ENCODE measurements around the gene INHA.

Gene INHA

GRCh38 chr2:219614076-219614860 lies 42.2 kb downstream of the INHA start:
- Histone ChIP-seq H3K27me3 (ENCODE audit: control insufficient read depth, insufficient read depth, low read length) (no peaks in the 10 kb centered on the region), H3K4me1 (ENCODE audit: control insufficient read depth, insufficient read depth, low read length) (no peaks in the 10 kb centered on the region), H3K36me3 (ENCODE audit: control insufficient read depth, insufficient read depth, low read length) (peaks cover 4% of the 10 kb centered on the region), H3K4me3 (ENCODE audit: low read length) (no peak overlapping the region), H3K9me3 (ENCODE audit: control insufficient read depth, low read length) (no peaks in the 10 kb centered on the region), H3K9ac (ENCODE audit: low read length) (no peak overlapping the region)

DNA sequence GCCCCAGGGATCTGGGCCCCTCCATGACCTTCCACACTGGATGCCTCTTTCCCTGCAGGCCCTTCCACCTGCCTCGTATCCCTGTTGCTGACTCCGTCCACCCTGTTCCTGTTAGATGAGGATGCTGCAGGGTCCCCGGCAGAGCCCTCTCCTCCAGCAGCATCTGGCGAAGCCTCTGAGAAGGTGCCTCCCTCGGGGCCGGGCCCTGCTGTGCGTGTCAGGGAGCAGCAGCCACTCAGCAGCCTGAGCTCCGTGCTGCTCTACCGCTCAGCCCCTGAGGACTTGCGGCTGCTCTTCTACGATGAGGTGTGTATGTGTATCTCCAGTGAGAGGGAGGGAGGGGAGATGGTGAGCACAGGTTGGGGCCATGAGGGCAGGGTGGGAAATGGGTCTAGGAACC lies 42.9 kb downstream of the INHA start:
- Histone ChIP-seq H3K9ac (ENCODE audit: low read length) (no peak overlapping the region), H3K36me3 (ENCODE audit: control insufficient read depth, insufficient read depth, low read length) (peaks cover 4% of the 10 kb centered on the region), H3K4me3 (ENCODE audit: low read length) (no peak overlapping the region), H3K9me3 (ENCODE audit: control insufficient read depth, low read length) (no peaks in the 10 kb centered on the region), H3K4me1 (ENCODE audit: control insufficient read depth, insufficient read depth, low read length) (no peaks in the 10 kb centered on the region), H3K27me3 (ENCODE audit: control insufficient read depth, insufficient read depth, low read length) (no peaks in the 10 kb centered on the region)

DNA sequence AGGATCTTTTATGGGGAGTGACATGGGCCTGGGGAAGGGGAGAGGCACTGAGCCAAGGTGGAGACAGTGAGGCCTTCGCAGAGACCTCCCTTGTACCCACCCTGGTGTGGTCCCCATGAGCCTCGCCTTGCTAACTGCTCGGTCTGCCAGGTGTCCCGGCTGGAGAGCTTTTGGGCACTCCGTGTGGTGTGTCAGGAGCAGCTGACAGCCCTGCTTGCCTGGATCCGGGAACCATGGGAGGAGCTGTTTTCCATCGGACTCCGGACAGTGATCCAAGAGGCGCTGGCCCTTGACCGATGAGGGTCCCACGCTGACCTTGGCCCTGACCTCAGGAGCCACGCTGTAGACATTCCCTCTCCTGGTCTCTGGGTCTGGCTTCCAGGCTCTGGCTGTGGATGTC lies 43.8 kb downstream of the INHA start:
- no peak overlapping the region for H3K4me3 ChIP-seq (ENCODE audit: low read length)
- H3K9ac ChIP-seq (ENCODE audit: low read length), result no peak overlapping the region
- H3K27me3 ChIP-seq (ENCODE audit: control insufficient read depth, insufficient read depth, low read length), result no peaks in the 10 kb centered on the region
- H3K36me3 ChIP-seq (ENCODE audit: control insufficient read depth, insufficient read depth, low read length), result peaks cover 4% of the 10 kb centered on the region
- H3K4me1 ChIP-seq (ENCODE audit: control insufficient read depth, insufficient read depth, low read length), result no peaks in the 10 kb centered on the region
- no peaks in the 10 kb centered on the region for H3K9me3 ChIP-seq (ENCODE audit: control insufficient read depth, low read length)

DNA sequence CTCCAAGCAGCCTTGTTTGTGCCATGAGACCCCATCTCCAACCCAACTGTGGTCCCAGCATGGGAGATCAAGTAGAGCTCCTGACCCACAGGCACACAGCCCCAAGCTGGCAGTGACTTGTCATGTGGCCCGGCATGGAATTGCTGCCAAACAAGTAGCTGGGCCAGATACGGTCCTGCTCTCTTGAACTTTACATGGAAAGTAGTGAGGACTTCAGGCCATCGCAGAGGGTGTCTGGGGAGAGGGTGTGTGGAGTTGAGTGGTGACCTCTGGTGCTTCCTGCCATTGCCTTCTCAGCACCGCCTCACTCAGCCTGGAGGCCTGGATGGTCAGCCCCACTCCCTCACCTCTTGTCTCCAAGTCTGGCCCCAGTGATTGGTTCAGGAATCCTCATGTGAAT lies 44.4 kb downstream of the INHA start:
- Histone ChIP-seq H3K4me1 (ENCODE audit: control insufficient read depth, insufficient read depth, low read length) (no peaks in the 10 kb centered on the region), H3K9ac (ENCODE audit: low read length) (no peak overlapping the region), H3K4me3 (ENCODE audit: low read length) (no peak overlapping the region), H3K9me3 (ENCODE audit: control insufficient read depth, low read length) (no peaks in the 10 kb centered on the region), H3K36me3 (ENCODE audit: control insufficient read depth, insufficient read depth, low read length) (peaks cover 4% of the 10 kb centered on the region), H3K27me3 (ENCODE audit: control insufficient read depth, insufficient read depth, low read length) (no peaks in the 10 kb centered on the region)

- H3K9ac ChIP-seq (ENCODE audit: low read length), result no peak overlapping the region
- no peaks in the 10 kb centered on the region for H3K9me3 ChIP-seq (ENCODE audit: control insufficient read depth, low read length)
- H3K36me3 ChIP-seq (ENCODE audit: control insufficient read depth, insufficient read depth, low read length), result peaks cover 4% of the 10 kb centered on the region
- H3K27me3 ChIP-seq (ENCODE audit: control insufficient read depth, insufficient read depth, low read length), result no peaks in the 10 kb centered on the region
- no peaks in the 10 kb centered on the region for H3K4me1 ChIP-seq (ENCODE audit: control insufficient read depth, insufficient read depth, low read length)
- no peak overlapping the region for H3K4me3 ChIP-seq (ENCODE audit: low read length)
Observed at GRCh38 chr2:219618733-219619122, 46.6 kb downstream of the INHA start.

DNA sequence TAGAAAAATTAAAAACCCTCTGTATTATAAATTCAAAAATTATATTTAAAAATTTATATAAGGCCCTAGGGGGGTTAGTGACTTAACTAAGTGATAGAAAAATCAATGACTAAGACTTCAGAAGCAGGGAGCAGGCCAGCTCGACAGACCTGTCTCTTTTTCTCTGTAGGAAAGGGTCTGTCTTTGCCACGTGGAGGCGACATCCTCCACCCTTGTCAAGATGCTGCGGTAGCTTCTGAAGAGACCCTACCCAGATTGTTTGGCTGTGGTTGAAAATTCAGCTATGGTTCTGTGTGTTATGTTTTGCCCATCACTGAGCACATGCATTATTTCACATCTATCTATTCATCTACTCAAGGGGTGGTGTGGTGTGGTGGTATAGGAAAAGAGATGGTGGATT lies 47.1 kb downstream of the INHA start:
- no peaks in the 10 kb centered on the region for H3K27me3 ChIP-seq (ENCODE audit: control insufficient read depth, insufficient read depth, low read length)
- no peaks in the 10 kb centered on the region for H3K4me1 ChIP-seq (ENCODE audit: control insufficient read depth, insufficient read depth, low read length)

GRCh38 chr2:219620546-219620945 lies 48.4 kb downstream of the INHA start:
- H3K9me3 ChIP-seq (ENCODE audit: control insufficient read depth, low read length), result no peaks in the 10 kb centered on the region
- H3K4me1 ChIP-seq (ENCODE audit: control insufficient read depth, insufficient read depth, low read length), result no peaks in the 10 kb centered on the region
- peaks cover 4% of the 10 kb centered on the region for H3K36me3 ChIP-seq (ENCODE audit: control insufficient read depth, insufficient read depth, low read length)
- H3K27me3 ChIP-seq (ENCODE audit: control insufficient read depth, insufficient read depth, low read length), result no peaks in the 10 kb centered on the region
- no peak overlapping the region for H3K9ac ChIP-seq (ENCODE audit: low read length)
- no peak overlapping the region for H3K4me3 ChIP-seq (ENCODE audit: low read length)

More for the DNA sequence above, 47.1 kb downstream of the INHA start:
- H3K36me3 ChIP-seq (ENCODE audit: control insufficient read depth, insufficient read depth, low read length), result peaks cover 4% of the 10 kb centered on the region
- no peak overlapping the region for H3K9ac ChIP-seq (ENCODE audit: low read length)
- H3K9me3 ChIP-seq (ENCODE audit: control insufficient read depth, low read length), result no peaks in the 10 kb centered on the region
- no peak overlapping the region for H3K4me3 ChIP-seq (ENCODE audit: low read length)

- no peaks in the 10 kb centered on the region for H3K36me3 ChIP-seq (ENCODE audit: control insufficient read depth, insufficient read depth, low read length)
- no peaks in the 10 kb centered on the region for H3K9me3 ChIP-seq (ENCODE audit: control insufficient read depth, low read length)
- H3K9ac ChIP-seq (ENCODE audit: low read length), result no peak overlapping the region
- H3K4me3 ChIP-seq (ENCODE audit: low read length), result no peak overlapping the region
- H3K27me3 ChIP-seq (ENCODE audit: control insufficient read depth, insufficient read depth, low read length), result peaks cover 7% of the 10 kb centered on the region
- no peaks in the 10 kb centered on the region for H3K4me1 ChIP-seq (ENCODE audit: control insufficient read depth, insufficient read depth, low read length)
Observed at GRCh38 chr2:219621935-219622334, 49.8 kb downstream of the INHA start.

DNA sequence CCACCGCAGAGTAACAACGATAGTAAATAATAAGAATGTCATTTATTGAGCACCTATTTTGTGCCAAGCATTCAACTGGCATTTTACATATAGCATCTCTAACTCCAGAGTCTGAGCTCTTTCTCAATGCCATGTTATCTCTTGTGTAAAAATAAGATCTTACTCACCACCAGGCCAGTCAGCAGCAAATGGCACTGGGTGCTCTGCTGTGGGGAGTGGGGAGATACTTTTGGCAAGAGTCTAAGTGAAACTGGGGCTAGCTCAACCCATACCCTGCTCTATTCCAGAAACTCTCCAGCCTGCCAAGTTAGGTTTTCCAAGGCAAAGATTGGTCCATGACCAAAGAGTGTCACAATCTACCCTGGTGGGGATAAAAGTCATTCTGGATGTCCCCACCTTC lies 50.4 kb downstream of the INHA start:
- Histone ChIP-seq H3K4me1 (ENCODE audit: control insufficient read depth, insufficient read depth, low read length) (no peaks in the 10 kb centered on the region), H3K4me3 (ENCODE audit: low read length) (no peak overlapping the region), H3K36me3 (ENCODE audit: control insufficient read depth, insufficient read depth, low read length) (no peaks in the 10 kb centered on the region), H3K9me3 (ENCODE audit: control insufficient read depth, low read length) (no peaks in the 10 kb centered on the region), H3K9ac (ENCODE audit: low read length) (no peak overlapping the region), H3K27me3 (ENCODE audit: control insufficient read depth, insufficient read depth, low read length) (peaks cover 9% of the 10 kb centered on the region)

- Histone ChIP-seq H3K4me3 (ENCODE audit: low read length) (no peak overlapping the region), H3K27me3 (ENCODE audit: control insufficient read depth, insufficient read depth, low read length) (peaks cover 26% of the 10 kb centered on the region), H3K36me3 (ENCODE audit: control insufficient read depth, insufficient read depth, low read length) (no peaks in the 10 kb centered on the region), H3K9me3 (ENCODE audit: control insufficient read depth, low read length) (no peaks in the 10 kb centered on the region), H3K9ac (ENCODE audit: low read length) (no peak overlapping the region), H3K4me1 (ENCODE audit: control insufficient read depth, insufficient read depth, low read length) (peaks cover 4% of the 10 kb centered on the region)
Observed at GRCh38 chr2:219624565-219624964, 52.5 kb downstream of the INHA start.

DNA sequence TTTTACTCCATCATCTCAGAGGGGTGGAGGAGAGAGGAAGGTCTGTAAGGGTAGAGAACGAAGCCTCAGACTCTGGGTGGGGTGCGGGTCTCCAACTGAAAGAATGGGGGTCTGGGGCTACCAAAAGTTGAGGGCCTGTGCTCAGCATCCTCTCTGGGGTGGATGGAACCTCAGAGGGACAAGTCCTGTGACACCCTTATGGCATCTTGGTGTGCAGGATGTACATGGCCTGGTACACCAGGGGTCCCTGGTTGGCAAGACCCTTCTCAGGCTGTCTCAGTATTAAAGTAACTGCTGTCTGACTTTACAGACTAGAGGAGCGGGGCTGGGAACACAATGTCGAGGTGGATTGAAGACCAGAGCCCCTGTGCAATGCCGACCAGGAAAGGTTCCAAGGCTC lies 53.1 kb downstream of the INHA start:
- H3K9ac ChIP-seq (ENCODE audit: low read length), result no peak overlapping the region
- H3K9me3 ChIP-seq (ENCODE audit: control insufficient read depth, low read length), result no peaks in the 10 kb centered on the region
- H3K27me3 ChIP-seq (ENCODE audit: control insufficient read depth, insufficient read depth, low read length), result peaks cover 32% of the 10 kb centered on the region
- no peak overlapping the region for H3K4me3 ChIP-seq (ENCODE audit: low read length)
- peaks cover 4% of the 10 kb centered on the region for H3K4me1 ChIP-seq (ENCODE audit: control insufficient read depth, insufficient read depth, low read length)
- no peaks in the 10 kb centered on the region for H3K36me3 ChIP-seq (ENCODE audit: control insufficient read depth, insufficient read depth, low read length)
